ENCODE results near the gene RBM33. TPM values are rescaled to one million over a fixed set of nuclear protein-coding genes. Genes with fewer than 3 reads are reported as not detected.

Gene RBM33
- total and polyA plus RNA-seq, 2 of the 4 experiments (the other 2 are of a cell fraction), result 7.3 to 10.8 TPM

DNA sequence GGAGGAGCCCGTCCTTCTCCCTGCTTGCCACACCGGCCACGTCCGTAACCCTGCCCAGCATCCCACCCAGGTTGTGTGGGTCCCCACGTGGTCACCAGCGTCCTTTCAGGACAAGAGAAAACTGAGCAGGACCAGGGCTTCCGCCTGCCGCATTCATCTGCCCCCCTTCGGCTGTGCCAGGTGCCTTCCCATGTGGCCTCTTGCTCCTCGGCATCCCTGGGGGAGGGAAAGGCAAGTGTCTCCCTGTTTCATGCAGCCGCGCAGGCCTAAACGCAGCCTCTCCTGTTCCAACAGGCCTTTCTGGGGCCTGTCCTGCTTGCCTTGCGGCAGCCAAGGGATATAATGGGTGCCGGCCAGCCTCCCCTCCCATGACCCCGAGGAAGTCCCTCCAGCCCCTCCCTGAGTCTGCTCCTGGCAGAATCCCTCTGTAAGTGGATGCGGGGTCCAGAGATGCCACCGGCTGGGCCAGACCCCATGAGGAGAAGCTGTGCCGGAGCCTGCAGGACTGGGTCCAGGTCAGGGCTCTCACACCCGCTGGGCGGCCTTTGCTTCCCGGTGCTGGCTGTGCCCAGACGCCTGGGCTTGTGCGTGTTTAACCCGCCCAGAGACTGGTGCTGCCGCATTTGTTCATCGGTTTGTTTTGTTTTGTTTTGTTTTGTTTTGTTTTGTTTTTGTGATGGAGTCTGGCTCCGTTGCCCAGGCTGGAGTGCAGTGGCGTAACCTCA is 144.7 kb downstream of the RBM33 start:
- Histone ChIP-seq H3K18ac (ENCODE audit: low read depth, low read length) (no peak overlapping the region), H2BK20ac (ENCODE audit: low read depth, low read length) (no peak overlapping the region), H3K36me3 (ENCODE audit: control insufficient read depth, insufficient read depth, low read length) (no peaks in the 10 kb centered on the region), H4K91ac (ENCODE audit: insufficient read depth, low read depth, low read length) (no peak overlapping the region), H2AK5ac (ENCODE audit: low read depth, low read length) (no peak overlapping the region), H3K56ac (ENCODE audit: extremely low read depth, insufficient read depth, low read length) (no peak overlapping the region), H2AK9ac (replicated peaks; ENCODE audit: low read depth, low read length, poor library complexity) (peak overlapping the region; percentile 52), H3K27ac (ENCODE audit: insufficient read depth, low read length) (no peak overlapping the region), H4K8ac (ENCODE audit: low read depth in 2 of 2, low read length in 2 of 2) (no peak overlapping the region), H3K79me1 (ENCODE audit: low read depth in 1 of 2, low read length in 2 of 2) (no peaks in the 10 kb centered on the region), H3K4me2 (ENCODE audit: low read depth, low read length) (no peak overlapping the region), H3K27me3 (ENCODE audit: control insufficient read depth, insufficient read depth, low read length) (no peaks in the 10 kb centered on the region; the same call in 1 of the 2 replicates), H2AFZ (replicated peaks; ENCODE audit: low read length, poor library complexity) (peak overlapping the region; percentile 29), H2BK120ac (ENCODE audit: low read depth, low read length) (no peak overlapping the region), H4K5ac (ENCODE audit: low read depth, low read length) (no peak overlapping the region), H2BK5ac (ENCODE audit: low read depth, low read length, poor library complexity, severe bottlenecking) (no peak overlapping the region), H3K9ac (ENCODE audit: low read depth, low read length) (no peak overlapping the region), H3K4me3 (ENCODE audit: insufficient read depth, low read depth, low read length) (no peak overlapping the region), H3K14ac (replicated peaks; ENCODE audit: low read depth, low read length) (no peak overlapping the region), H3K9me1 (ENCODE audit: insufficient read depth, low read length) (peaks cover 4% of the 10 kb centered on the region; the same call in 1 of the 2 replicates), H3K23ac (ENCODE audit: low read depth, low read length) (no peak overlapping the region), H2BK15ac (ENCODE audit: low read depth, low read length) (no peak overlapping the region), H3K4ac (ENCODE audit: low read depth, low read length) (no peak overlapping the region), H3K9me3 (ENCODE audit: control insufficient read depth, insufficient read depth, low read length) (no peaks in the 10 kb centered on the region), H3K4me1 (ENCODE audit: control insufficient read depth, insufficient read depth, low read length) (no peaks in the 10 kb centered on the region), H4K20me1 (ENCODE audit: insufficient read depth, low read length) (no peaks in the 10 kb centered on the region)
- intact Hi-C loops (cut with micrococcal nuclease), result no loop called here
- TF ChIP-seq CHD1 (IDR thresholded peaks at IDR 0.05; ENCODE audit: low read depth, low read length) (no peak), BHLHE40 (IDR thresholded peaks at IDR 0.05; ENCODE audit: low read depth, low read length) (no peak), POLR2A (IDR thresholded peaks at IDR 0.05; ENCODE audit: low read depth, low read length) (no peak), RFX5 (IDR thresholded peaks at IDR 0.05; ENCODE audit: low read depth, low read length) (no peak), NFE2L2 (IDR thresholded peaks at IDR 0.05; ENCODE audit: low read depth, low read length) (no peak), MXI1 (IDR thresholded peaks at IDR 0.05; ENCODE audit: borderline replicate concordance, low read depth, low read length) (no peak)
- TF ChIP-seq, protein P1, sequence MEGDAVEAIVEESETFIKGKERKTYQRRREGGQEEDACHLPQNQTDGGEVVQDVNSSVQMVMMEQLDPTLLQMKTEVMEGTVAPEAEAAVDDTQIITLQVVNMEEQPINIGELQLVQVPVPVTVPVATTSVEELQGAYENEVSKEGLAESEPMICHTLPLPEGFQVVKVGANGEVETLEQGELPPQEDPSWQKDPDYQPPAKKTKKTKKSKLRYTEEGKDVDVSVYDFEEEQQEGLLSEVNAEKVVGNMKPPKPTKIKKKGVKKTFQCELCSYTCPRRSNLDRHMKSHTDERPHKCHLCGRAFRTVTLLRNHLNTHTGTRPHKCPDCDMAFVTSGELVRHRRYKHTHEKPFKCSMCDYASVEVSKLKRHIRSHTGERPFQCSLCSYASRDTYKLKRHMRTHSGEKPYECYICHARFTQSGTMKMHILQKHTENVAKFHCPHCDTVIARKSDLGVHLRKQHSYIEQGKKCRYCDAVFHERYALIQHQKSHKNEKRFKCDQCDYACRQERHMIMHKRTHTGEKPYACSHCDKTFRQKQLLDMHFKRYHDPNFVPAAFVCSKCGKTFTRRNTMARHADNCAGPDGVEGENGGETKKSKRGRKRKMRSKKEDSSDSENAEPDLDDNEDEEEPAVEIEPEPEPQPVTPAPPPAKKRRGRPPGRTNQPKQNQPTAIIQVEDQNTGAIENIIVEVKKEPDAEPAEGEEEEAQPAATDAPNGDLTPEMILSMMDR (conservative IDR thresholded peaks at IDR 0.05; ENCODE audit: low read depth, low read length), result no peak
- TF ChIP-seq, protein P2, sequence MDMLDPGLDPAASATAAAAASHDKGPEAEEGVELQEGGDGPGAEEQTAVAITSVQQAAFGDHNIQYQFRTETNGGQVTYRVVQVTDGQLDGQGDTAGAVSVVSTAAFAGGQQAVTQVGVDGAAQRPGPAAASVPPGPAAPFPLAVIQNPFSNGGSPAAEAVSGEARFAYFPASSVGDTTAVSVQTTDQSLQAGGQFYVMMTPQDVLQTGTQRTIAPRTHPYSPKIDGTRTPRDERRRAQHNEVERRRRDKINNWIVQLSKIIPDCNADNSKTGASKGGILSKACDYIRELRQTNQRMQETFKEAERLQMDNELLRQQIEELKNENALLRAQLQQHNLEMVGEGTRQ (IDR thresholded peaks at IDR 0.05; ENCODE audit: low read depth, low read length), result no peak
- in situ Hi-C loops (cut with MboI; ENCODE audit: low sequenced_read_pairs), result no loop called here
- WGBS, 2 experiments (ENCODE audit: extremely low coverage in 2 of 2, insufficient read length in 1 of 2), result 95% methylated on average over 10 of the region's 29 CpGs; no CpG with 5 or more reads in 1 of the 2 experiments
- ChIA-PET CTCF (no interaction called here), POLR2A (ENCODE audit: unreplicated experiment) (no interaction called here)
- BruUV-seq (replicated peaks), result no TSS peak
- ATAC-seq (ENCODE audit: low read depth) (no peak), DNase-seq (no peak)
- dilution Hi-C loops (cut with HindIII; ENCODE audit: low sequenced_read_pairs, unreplicated experiment), result no loop called here
